ENCODE data around the gene C3. TPM values are rescaled to one million over a fixed set of nuclear protein-coding genes. Genes with fewer than 3 reads are reported as not detected.

C3 gene
- total and polyA plus RNA-seq, 8 donors, result 67.7 to 3,753 (median 596) TPM

DNA sequence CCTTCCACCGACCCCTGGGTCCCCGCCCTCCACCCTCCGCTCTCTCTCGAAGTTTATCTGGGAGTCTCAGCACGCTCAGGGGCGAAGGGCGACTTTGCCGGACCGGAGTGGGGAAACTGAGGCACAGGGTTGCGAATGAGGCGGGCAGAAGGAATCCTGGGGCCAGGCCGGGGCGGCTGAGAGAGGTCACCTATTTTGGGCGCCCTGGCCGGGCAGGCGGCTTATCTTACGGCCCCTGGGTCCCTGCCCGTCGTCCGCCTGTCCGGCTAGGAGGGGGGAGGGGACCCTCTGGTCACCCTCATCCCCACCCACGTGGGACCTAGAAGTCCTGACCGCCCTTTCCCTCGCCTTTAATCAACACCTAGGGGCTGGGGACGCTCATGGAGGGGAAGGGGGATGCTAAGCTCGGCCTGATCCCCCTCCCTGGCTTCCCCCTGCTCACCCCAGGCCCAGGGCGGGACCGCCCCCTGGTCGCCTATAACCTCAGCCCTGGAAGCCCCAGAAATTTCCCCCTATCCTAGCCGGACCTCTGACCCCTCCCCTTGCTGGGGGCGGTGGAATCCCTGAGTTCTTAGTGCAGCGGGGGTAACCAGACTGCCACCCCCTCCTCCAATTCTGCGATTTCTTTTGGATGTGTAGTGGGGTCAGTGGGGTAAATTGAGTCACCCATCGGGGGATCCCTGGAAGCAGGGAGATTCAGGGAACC lies 19.6 kb upstream of the C3 start:
- intact Hi-C loops (cut with DNase I), result loop anchor here in 1 of 3 donors (5.0 kb wide), 1 partner anchor 122 kb away; no protein-coding TSS in a partner anchor
- ATAC-seq (no peak), FAIRE-seq (no peak), DNase-seq (peak in 4 of 6 donors; percentile 51 to 87 (median 68))
- Histone ChIP-seq H3K9me3 (no peaks in the 10 kb centered on the region), H3K27ac (peak overlapping the region; percentile 8 to 77 (median 44)), H3K4me3 (peak overlapping the region; percentile 66 to 91 (median 80)), H3K4me1 (peaks cover 12 to 27% (median 13%) of the 10 kb centered on the region in 3 donors), H3K27me3 (no peaks in the 10 kb centered on the region), H3K36me3 (no peaks in the 10 kb centered on the region)
- TF ChIP-seq, protein P1, sequence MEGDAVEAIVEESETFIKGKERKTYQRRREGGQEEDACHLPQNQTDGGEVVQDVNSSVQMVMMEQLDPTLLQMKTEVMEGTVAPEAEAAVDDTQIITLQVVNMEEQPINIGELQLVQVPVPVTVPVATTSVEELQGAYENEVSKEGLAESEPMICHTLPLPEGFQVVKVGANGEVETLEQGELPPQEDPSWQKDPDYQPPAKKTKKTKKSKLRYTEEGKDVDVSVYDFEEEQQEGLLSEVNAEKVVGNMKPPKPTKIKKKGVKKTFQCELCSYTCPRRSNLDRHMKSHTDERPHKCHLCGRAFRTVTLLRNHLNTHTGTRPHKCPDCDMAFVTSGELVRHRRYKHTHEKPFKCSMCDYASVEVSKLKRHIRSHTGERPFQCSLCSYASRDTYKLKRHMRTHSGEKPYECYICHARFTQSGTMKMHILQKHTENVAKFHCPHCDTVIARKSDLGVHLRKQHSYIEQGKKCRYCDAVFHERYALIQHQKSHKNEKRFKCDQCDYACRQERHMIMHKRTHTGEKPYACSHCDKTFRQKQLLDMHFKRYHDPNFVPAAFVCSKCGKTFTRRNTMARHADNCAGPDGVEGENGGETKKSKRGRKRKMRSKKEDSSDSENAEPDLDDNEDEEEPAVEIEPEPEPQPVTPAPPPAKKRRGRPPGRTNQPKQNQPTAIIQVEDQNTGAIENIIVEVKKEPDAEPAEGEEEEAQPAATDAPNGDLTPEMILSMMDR (IDR thresholded peaks at IDR 0.05), result no peak
- 0 to 1% methylated on average over 27 to 33 of the region's 34 CpGs for WGBS, 2 donors

DNA sequence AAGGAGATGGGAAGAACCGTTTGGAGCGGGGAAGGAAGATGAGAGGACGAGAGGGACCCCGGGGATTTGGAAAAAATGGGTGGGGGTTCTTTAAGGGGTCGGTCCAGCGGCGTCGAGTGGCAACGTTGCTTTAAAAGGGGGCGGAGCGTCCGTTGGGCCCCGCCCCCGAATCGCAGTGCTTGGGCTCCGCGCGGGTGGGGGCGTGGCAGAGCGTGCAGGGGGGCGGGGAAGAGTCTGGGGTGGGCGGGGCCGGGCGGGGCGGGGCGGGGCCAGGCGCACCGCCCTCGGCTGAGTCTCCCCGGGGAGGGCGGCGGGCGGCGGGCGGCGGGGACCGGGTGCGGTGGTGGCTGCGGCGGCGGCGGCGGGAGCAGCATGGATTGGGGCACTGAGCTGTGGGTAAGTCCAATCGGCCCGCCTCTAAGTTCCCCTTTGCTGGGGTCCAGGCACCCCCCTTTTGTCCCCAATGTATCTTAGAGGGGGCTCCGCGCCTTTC lies 19.0 kb upstream of the C3 start, which contains the start of gene TRIP10:
TRIP10 (plus strand) TSS at position 291 of the 493 bp plus-strand sequence; CDS start at position 373, 82 bp downstream.
- Histone ChIP-seq H3K4me3 (peak within 1 kb of the TSS; percentile 66 to 91 (median 80)), H3K4me1 (peaks cover 12 to 27% (median 13%) of the 10 kb centered on the region in 3 donors), H3K27ac (peak within 1 kb of the TSS; percentile 82 to 91 (median 86)), H3K27me3 (no peaks in the 10 kb centered on the region), H3K9me3 (no peaks in the 10 kb centered on the region), H3K36me3 (no peaks in the 10 kb centered on the region)
- intact Hi-C loops (cut with DNase I), result loop anchor here in 1 of 3 donors (5.0 kb wide), 1 partner anchor 123 kb away; no protein-coding TSS in a partner anchor
- DNase-seq (peak; percentile 78 to 93 (median 90)), FAIRE-seq (no peak), ATAC-seq (peak; percentile 32 to 50 (median 45))
- TF ChIP-seq, protein P1 (IDR thresholded peaks at IDR 0.05), result no peak
- WGBS, 2 donors, result 1 to 2% methylated on average over 19 to 35 of the region's 47 CpGs

DNA sequence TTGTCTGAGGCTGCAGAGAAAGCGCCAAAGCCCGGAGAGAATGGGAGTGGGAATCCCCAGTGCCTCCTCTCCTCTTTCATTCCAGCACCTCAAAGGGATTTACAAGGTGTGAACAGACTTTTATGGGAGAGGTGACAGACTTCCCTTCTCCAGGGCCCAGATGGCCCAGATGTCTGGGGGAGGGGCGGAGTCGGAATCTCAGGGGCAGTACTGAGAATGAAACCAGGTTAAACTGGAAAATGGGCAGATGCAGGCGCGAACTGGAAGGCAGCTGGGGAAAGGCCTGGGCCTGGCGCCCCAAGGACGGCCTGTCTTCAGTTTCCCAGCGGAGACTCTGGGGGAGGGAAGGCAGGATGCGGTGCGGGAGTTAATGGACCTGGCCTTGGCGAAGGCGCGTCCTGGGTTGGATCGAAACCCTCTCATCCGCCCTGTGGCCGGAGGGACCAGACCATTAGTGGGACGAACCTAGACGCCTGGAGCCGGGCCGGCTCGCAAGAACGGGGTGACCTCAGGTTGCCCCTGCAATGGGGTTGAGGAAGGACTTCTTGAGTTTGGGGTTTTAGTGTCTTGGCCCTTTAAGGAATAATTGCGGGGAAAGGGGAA lies 18.4 kb upstream of the C3 start:
- no peak for FAIRE-seq
- intact Hi-C loops (cut with DNase I), result loop anchor here in 1 of 3 donors (5.0 kb wide), 1 partner anchor 123 kb away; no protein-coding TSS in a partner anchor
- Histone ChIP-seq H3K27ac (peak overlapping the region; percentile 82 to 91 (median 86)), H3K4me3 (peak overlapping the region in 2 of 4 donors; percentile 66 to 91), H3K4me1 (peaks cover 12 to 27% (median 13%) of the 10 kb centered on the region in 3 donors), H3K27me3 (no peaks in the 10 kb centered on the region), H3K9me3 (no peaks in the 10 kb centered on the region), H3K36me3 (no peaks in the 10 kb centered on the region)
- WGBS, 2 donors, result 3 to 8% methylated on average over 24 of the region's 24 CpGs
- peak in 5 of 6 donors; percentile 53 to 86 (median 67) for DNase-seq
- TF ChIP-seq, protein P1 (IDR thresholded peaks at IDR 0.05), result no peak
- peak in 1 of 4 donors; percentile 0 for ATAC-seq

DNA sequence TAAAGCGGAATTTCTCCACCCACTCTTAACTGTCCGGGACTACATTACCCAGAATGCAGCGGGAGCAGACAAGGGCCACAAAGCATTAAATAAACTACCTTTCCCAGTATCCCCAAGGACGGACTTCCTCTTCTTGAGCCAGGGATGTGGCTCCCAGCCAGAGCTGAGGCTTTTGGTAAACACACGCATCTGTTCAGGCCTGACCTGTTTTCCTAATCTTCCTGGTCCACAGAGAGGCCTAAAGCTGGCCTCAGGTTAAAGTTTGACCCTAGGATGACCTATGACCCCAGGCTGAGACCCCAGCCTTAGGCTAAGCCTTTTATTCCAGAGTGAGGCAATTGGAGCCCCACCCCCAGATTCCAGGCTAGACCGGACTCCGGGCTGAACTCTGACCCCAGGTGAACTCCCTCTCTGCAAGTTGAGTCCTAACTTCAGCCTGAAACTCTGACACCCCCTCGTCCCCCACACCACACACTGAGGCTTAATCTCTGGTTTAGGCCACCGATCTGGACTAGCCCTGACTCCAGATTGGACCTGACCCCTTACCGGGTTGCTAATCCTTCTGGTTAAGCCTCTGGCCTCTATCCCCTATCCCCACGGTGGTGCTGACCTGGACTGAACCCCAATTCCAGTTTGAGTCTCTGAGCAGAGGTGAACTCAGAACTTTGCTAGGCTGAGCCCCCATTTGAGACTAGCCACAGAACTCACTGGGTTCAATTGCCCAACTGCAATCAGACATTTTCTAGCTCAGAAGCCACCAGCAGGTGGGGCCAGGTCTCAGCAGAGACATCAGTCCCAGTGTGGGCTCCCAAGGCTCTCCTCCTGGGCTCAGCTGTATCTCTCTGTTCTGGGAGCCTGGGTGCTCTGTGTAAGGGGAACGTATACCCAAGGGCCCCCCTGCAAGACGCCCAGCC lies 17.7 kb upstream of the C3 start:
- intact Hi-C loops (cut with DNase I), result loop anchor here in 1 of 3 donors (5.0 kb wide), 1 partner anchor 124 kb away; no protein-coding TSS in a partner anchor
- FAIRE-seq (no peak), DNase-seq (peak; percentile 87 to 99 (median 98)), ATAC-seq (peak; percentile 42 to 78 (median 61))
- Histone ChIP-seq H3K4me3 (peak overlapping the region in 2 of 4 donors; percentile 66 to 91), H3K9me3 (no peaks in the 10 kb centered on the region), H3K4me1 (peaks cover 12 to 27% (median 13%) of the 10 kb centered on the region in 3 donors), H3K27ac (peak overlapping the region; percentile 82 to 91 (median 86)), H3K27me3 (no peaks in the 10 kb centered on the region), H3K36me3 (peaks cover 0 to 4% (median 0%) of the 10 kb centered on the region in 3 donors)
- 9% methylated on average over 13 of the region's 13 CpGs for WGBS, 2 donors
- TF ChIP-seq, protein P1 (IDR thresholded peaks at IDR 0.05), result peak in 3 of 4 donors; percentile 28 to 42 (median 28)

Measured in pancreas (tissue), 10 donors.